ENCODE data around the gene ADAT3.

Gene ADAT3

DNA sequence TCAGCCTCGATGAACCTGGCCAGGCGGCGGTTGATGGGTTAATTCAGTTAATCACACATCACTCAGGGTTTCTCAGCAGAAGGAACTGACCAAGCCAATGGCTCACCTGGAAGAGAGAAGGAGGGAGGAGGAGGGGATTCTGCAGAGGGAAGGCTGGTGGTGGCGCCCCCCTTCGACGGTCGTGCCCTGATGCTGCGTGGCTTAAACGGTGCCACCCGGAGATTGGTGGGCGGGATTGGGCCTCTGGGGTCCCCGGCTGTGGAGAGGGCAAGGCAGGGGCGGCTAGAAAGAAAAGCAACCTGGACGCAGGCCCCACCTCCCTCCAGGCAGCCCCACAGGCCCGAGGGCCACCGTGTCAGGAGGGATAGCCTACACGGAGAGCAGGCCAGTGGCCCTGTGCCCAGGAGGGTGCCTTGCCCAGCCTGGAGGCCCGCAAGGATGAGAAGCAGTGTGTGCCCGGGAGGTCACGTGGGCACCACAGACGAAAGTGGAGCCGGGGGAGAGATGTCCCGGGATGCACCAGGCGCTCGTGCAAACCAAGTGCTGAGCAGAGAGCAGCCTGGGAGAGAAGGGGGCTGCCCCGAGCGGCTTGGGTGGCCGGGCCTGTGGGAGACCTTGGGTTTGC is 51.8 kb downstream of the ADAT3 start:
- peak; percentile 92 for DNase-seq (ENCODE audit: low spot score)

- DNase-seq (ENCODE audit: low spot score), result no peak
Measured at GRCh38 chr19:1957562-1958248, 52.5 kb downstream of the ADAT3 start.

DNA sequence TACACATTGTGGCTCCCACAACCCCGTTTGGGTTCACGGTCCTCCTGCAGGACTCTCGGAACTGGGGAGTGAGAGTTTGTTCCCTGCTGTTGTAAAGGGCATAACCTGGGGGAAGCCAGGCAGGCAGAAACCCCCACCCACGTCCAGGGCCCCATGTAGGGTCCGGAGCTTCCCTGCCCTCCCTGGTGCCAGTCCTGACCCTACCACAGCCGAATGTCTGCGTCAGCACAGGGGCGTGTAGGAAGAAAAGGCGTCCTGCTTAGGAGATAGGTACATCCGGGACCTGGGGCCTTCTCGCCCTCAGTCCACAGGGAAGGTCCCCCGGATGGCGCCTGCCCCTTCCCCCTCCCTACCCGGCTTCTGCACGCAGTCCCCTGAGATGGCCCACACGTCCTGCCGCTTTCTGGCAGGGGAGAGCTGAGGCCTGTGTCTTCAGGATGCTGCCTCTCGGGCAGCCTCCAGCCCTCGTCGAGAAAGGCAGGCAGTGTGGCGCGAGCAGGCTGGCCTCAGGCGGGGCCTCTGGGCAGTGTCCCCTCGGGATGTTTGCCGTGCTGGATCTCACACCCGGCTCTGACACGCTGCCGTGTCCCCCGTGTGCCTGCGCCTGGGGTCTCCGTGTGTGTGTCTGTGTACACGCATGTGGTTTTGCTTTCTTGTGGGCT is 54.9 kb downstream of the ADAT3 start:
- DNase-seq (ENCODE audit: low spot score), result no peak

DNA sequence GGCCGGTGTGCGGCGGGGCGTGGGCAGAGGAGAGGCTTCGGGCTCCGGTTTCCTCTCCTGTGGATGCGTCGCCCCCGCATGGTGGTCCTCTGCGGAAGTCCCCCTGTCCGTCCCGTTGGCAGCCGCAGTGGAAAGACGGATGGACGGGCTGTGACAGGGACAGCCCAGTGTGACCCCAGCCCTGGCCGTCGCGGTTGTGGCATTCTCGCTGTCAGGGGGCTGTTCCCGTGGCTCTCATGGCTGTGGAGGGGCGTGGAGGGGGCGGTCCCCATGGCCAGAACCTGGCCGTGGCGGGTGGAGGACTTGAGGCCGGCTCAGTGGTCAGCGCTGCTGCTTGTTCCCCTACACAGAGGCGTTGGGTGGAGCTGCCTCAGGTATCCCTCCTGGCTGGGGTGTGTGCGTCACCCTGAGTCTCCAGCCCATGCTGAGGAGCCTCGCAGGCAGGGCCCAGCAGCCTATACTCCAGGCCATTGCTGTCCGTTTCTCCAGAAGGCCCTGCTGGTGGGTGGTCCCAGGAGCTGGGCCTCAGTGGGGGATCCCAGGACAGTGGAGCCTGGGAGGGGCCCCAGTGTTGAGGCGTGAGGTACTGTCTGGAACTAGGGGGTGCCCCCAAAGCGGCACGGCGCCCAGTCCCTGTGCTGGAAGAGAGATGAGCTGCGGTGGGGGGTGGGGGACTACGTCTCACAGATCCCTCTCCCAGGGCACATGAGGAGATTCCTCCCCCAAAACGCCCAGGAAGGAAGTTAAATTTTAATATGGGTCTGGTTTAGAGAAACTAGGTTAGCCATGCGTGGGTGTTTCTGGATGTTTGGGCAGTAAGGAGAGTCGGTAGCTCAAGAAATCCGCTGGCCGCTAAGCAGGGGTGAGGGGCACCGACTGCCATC is 56.0 kb downstream of the ADAT3 start:
- no peak for DNase-seq (ENCODE audit: low spot score)

DNA sequence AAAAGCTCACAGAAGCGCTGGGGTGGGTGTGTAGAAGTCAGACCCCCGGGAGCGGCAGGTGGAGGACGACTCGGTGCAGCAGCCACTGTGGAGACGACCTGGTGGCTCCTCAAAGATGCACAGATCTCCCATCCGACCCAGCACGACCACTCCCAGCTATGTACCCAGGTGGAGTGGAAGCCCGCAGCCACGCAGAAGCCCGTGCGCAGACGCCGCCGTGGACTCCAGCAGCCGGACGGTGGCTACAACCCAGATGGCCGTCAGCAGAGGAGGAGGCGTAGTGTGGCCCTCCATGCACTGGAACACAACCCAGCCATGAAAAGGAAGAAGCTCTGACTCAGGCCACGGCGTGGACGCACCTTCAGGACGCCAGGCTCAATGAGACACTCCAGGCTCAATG is 57.5 kb downstream of the ADAT3 start:
- DNase-seq (ENCODE audit: low spot score), result no peak
